HCT116 (cell line): ENCODE measurements around the gene CLASP1. TPM values are rescaled to one million over a fixed set of nuclear protein-coding genes. Genes with fewer than 3 reads are reported as not detected.
"Not testable (repeated sequence)": the region's sequence is repeated elsewhere in the genome, so short reads cannot be mapped to it uniquely, and the experiment has no call there.

Experiments
- ATAC-seq: fragments of 200-7000 bp; cut with Tn5 transposase; 2 replicates; pipeline ENCODE4 v1.9.1; 2020; ENCODE audit warnings: mild to moderate bottlenecking, moderate library complexity
- BruUV-seq: library from RNA; stranded (reverse); fragments of 400-500 nt; replicated peaks from 2 replicates; lab custom pipeline; 2021; lab: Mats Ljungman, UMichigan
- CTCF ChIA-PET: fragments of 300-600 bp; sonication (Branson Sonifier 250); formaldehyde crosslinking; loops from one replicate; lab custom pipeline; 2021; ENCODE audit warnings: antibody characterized with exemption; lab: Charles Lee
- POLR2A ChIA-PET: fragments of 300-600, 350-600 bp; sonication (Branson Sonifier 250); formaldehyde crosslinking; loops from one replicate; lab custom pipeline; 2021; ENCODE audit warnings: antibody characterized with exemption; lab: Charles Lee
- RAD21 ChIA-PET, 2 experiments: fragments of 300-600 bp; sonication (Branson Sonifier 250); formaldehyde crosslinking; loops; one replicate each; lab custom pipeline; 2023; ENCODE audit warnings: low total read pairs in 2 of 2; ENCODE audit not compliant: uncharacterized antibody in 2 of 2, unreplicated experiment in 2 of 2, low non-redundant PET in 1 of 2; lab: Charles Lee
- DNase-seq: peaks from one replicate; pipeline ENCODE4 v3.0.0-alpha.2; 2010; ENCODE audit warnings: low read depth, low spot score
- H2AFZ ChIP-seq: fragments of 200-600 bp; shearing (Covaris generic), sonication (generic); 2 replicates; pipeline ENCODE4 v1.6.1; 2017; ENCODE audit warnings: low read depth, mixed run types, mixed read lengths, antibody characterized with exemption, low read length; ENCODE audit not compliant: poor library complexity, severe bottlenecking
- H3K27ac ChIP-seq: 2 replicates; pipeline ENCODE4 v1.5.1; 2012; ENCODE audit warnings: low read depth, low read length
- H3K27me3 ChIP-seq: fragments of 200-600 bp; sonication (generic); 2 replicates; pipeline ENCODE4 v1.6.1; 2016; ENCODE audit warnings: mixed run types, low read length, mixed read lengths; ENCODE audit not compliant: insufficient read depth
- H3K36me3 ChIP-seq, 2 experiments: fragments of 200-500 bp in 1 of 2; fragments of 200-600 bp in 1 of 2; sonication (Bioruptor generic) in 1 of 2; sonication (generic) in 1 of 2; 2 replicates each; pipeline versions ENCODE4 v1.5.1 to v1.6.1; 2014 to 2016; ENCODE audit warnings: low read length in 2 of 2, inconsistent platforms in 1 of 2, mixed read lengths in 1 of 2, mixed run types in 1 of 2; ENCODE audit not compliant: insufficient read depth in 2 of 2, control insufficient read depth in 1 of 2
- H3K4me1 ChIP-seq, 2 experiments: fragments of 200-600 bp in 1 of 2; sonication (generic) in 1 of 2; 2 replicates each; pipeline versions ENCODE4 v1.5.1 to v1.6.1; 2012 to 2017; ENCODE audit warnings: low read length in 2 of 2, inconsistent platforms in 1 of 2, mild to moderate bottlenecking in 1 of 2, mixed read lengths in 1 of 2, mixed run types in 1 of 2, moderate library complexity in 1 of 2; ENCODE audit not compliant: insufficient read depth in 2 of 2, control insufficient read depth in 1 of 2
- H3K4me2 ChIP-seq: fragments of 200-600 bp; sonication (generic); 2 replicates; pipeline ENCODE4 v1.6.1; 2017; ENCODE audit warnings: mixed run types, low read length, mixed read lengths
- H3K4me3 ChIP-seq, 2 experiments: fragments of 200-600 bp in 1 of 2; sonication (generic) in 1 of 2; replicated peaks in 1 of 2; 2 replicates each; pipeline ENCODE4 v1.5.1; 2011 to 2016; ENCODE audit warnings: low read length in 2 of 2, control low read depth in 1 of 2, low read depth in 1 of 2, mild to moderate bottlenecking in 1 of 2, mixed read lengths in 1 of 2, mixed run types in 1 of 2
- H3K79me2 ChIP-seq: fragments of 200-600 bp; sonication (generic); 2 replicates; pipeline ENCODE4 v1.6.1; 2017; ENCODE audit warnings: mild to moderate bottlenecking, mixed run types, low read length, moderate library complexity, mixed read lengths; ENCODE audit not compliant: insufficient read depth
- H3K9ac ChIP-seq: fragments of 200-600 bp; sonication (generic); 2 replicates; pipeline ENCODE4 v1.6.1; 2016; ENCODE audit warnings: low read length, mixed read lengths
- H3K9me2 ChIP-seq: fragments of 200-600 bp; sonication (generic), shearing (Covaris generic); 2 replicates; pipeline ENCODE4 v1.6.1; 2017; ENCODE audit warnings: mixed run types, mild to moderate bottlenecking, moderate library complexity; ENCODE audit not compliant: insufficient read depth
- H3K9me3 ChIP-seq, 2 experiments: fragments of 200-500 bp in 1 of 2; fragments of 200-600 bp in 1 of 2; sonication (Bioruptor generic) in 1 of 2; sonication (generic) in 1 of 2; 2 replicates each; pipeline ENCODE4 v1.6.1; 2014 to 2017; ENCODE audit warnings: low read length in 2 of 2, mixed read lengths in 2 of 2, inconsistent platforms in 1 of 2, low read depth in 1 of 2, mild to moderate bottlenecking in 1 of 2, mixed run types in 1 of 2, moderate library complexity in 1 of 2; ENCODE audit not compliant: control insufficient read depth in 1 of 2, insufficient read depth in 1 of 2
- H4K20me1 ChIP-seq: fragments of 200-600 bp; sonication (generic), shearing (Covaris generic); 2 replicates; pipeline ENCODE4 v1.6.1; 2017; ENCODE audit warnings: mixed run types, mild to moderate bottlenecking, moderate library complexity; ENCODE audit not compliant: insufficient read depth
- CBX3 ChIP-seq: IDR thresholded peaks from 2 replicates; pipeline ENCODE4 v1.6.1; 2012; ENCODE audit warnings: low read depth
- CEBPB ChIP-seq: IDR thresholded peaks from 2 replicates; pipeline ENCODE4 v1.6.1; 2012; ENCODE audit warnings: low read depth
- ELF1 ChIP-seq: IDR thresholded peaks from 2 replicates; pipeline ENCODE4 v1.6.1; 2012; ENCODE audit warnings: low read depth, borderline replicate concordance
- POLR2A ChIP-seq: IDR thresholded peaks from 2 replicates; pipeline ENCODE4 v1.7.0; 2011; ENCODE audit warnings: borderline replicate concordance; ENCODE audit not compliant: insufficient read depth, insufficient read length; ENCODE audit errors: extremely low read depth
- SP1 ChIP-seq: IDR thresholded peaks from 2 replicates; pipeline ENCODE4 v1.6.1; 2012; ENCODE audit warnings: low read depth
- SRF ChIP-seq: IDR thresholded peaks from 2 replicates; pipeline ENCODE4 v1.6.1; 2012; ENCODE audit warnings: low read depth
- ZNF274 ChIP-seq: fragments of 200-500 bp; sonication (Bioruptor generic); IDR thresholded peaks from 2 replicates; pipeline ENCODE4 v1.6.1; 2014; ENCODE audit warnings: mild to moderate bottlenecking, low read depth, low read length, inconsistent platforms
- intact Hi-C: fragments of 100-400 bp; cut with micrococcal nuclease; formaldehyde crosslinking; loops from 2 replicates; pipeline ENCODE4 v1.10.0; 2022
- total RNA-seq: library from RNA; stranded (reverse); gene quantifications from one replicate; pipeline ENCODE4 v1.2.1, GENCODE V29; 2021; ENCODE audit not compliant: unreplicated experiment

The CLASP1 gene
- total RNA-seq, 1 experiment from 2014 or later = 41.9 TPM

DNA sequence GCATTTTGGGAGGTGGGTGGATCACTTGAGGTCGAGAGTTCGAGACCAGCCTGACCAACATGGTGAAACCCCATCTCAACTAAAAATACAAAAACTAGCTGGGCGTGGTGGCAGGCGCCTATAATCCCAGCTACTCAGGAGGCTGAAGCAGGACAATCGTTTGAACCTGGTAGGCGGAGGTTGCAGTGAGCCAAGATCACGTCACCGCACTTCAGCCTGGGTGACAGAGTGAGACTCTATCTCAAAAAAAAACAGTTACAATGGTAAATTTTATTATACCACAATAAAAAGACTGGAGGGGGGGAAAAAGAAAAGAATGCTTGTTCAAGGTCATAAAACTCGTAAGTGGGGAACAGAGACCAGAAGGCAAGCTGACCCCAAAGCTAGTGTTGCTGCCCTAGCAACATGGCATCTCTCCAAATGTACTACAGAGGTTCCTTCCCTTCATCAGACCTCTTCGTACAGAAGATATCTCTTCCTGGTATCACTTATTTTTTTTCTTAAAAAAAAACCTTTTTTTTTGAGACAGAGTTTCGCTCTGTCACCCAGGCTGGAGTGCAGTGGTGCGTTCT is 305.3 kb downstream of the CLASP1 start:
- DNase-seq, BruUV-seq, H2AFZ ChIP-seq, H3K79me2 ChIP-seq, H3K27me3 ChIP-seq, H3K9me2 ChIP-seq, ATAC-seq, H3K9ac ChIP-seq, RAD21 ChIA-PET, H3K4me3 ChIP-seq, POLR2A ChIA-PET, H3K27ac ChIP-seq, H4K20me1 ChIP-seq, H3K4me2 ChIP-seq, intact Hi-C loops, H3K9me3 ChIP-seq, H3K4me1 ChIP-seq: not testable (repeated sequence)
- CTCF ChIA-PET = interaction anchor here (0.9 to 1.6 kb wide), 2 partner anchors 12 to 215 kb away, joined by 3 to 5 read pairs; no protein-coding TSS in a partner anchor
- H3K36me3 ChIP-seq = peaks cover 11 to 12% of the 10 kb centered on the region in 2 experiments; a peak in 1 of 4 replicates

DNA sequence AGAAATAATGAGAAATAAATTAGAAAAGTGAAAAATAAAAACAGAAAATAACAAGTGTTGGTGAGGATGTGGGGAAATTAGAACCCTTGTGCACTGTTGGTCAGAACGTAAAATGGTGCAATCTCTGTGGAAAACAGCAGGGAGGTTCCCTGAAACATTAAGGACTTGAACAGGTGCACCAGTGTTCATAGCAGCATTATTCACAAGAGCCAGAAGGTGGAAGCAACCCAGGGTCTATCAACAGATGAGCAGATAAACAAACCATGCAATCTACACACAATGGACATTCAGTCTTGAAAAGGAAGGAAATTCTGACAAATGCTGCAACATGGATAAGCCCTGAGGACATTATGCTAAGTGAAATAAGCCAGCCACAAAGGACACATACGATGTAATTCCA is 306.1 kb downstream of the CLASP1 start:
- TF ChIP-seq ELF1 (no peak), SRF (no peak), CEBPB (no peak), CBX3 (no peak), ZNF274 (no peak), SP1 (no peak), POLR2A (no peak)
- Histone ChIP-seq H3K4me2 (no peak overlapping the region), H4K20me1 (no peaks in the 10 kb centered on the region), H3K79me2 (no peaks in the 10 kb centered on the region), H3K9me2 (no peaks in the 10 kb centered on the region), H3K4me3 (no peak overlapping the region), H3K27me3 (no peaks in the 10 kb centered on the region), H3K9me3 (no peaks in the 10 kb centered on the region), H3K9ac (no peak overlapping the region), H3K4me1 (no peaks in the 10 kb centered on the region), H3K27ac (no peak overlapping the region), H3K36me3 (peaks cover 11 to 12% of the 10 kb centered on the region in 2 experiments; a peak in 1 of 4 replicates), H2AFZ (no peak overlapping the region)
- no TSS peak for BruUV-seq
- RAD21 ChIA-PET = no interaction called here
- intact Hi-C loops = no loop called here
- CTCF ChIA-PET = interaction anchor here (1.7 kb wide), 1 partner anchor 13 kb away, joined by 8 read pairs; no protein-coding TSS in a partner anchor
- POLR2A ChIA-PET = no interaction called here
- ATAC-seq = no peak
- no peak for DNase-seq
